H1 (cell line): ENCODE results near the gene PCDHGA7. TPM values are rescaled to one million over a fixed set of nuclear protein-coding genes. Genes with fewer than 3 reads are reported as not detected.

ENCODE experiments used
- EGR1 ChIP-seq: IDR thresholded peaks from 2 replicates; pipeline ENCODE4 v1.6.1; 2011; ENCODE audit warnings: low read depth, low read length, borderline replicate concordance
- RFX5 ChIP-seq: IDR thresholded peaks from 2 replicates; pipeline ENCODE4 v1.6.1; 2011; ENCODE audit warnings: low read depth, low read length, improper control_type of control experiment, borderline replicate concordance
- TAF1 ChIP-seq: IDR thresholded peaks from 2 replicates; pipeline ENCODE4 v1.6.1; 2011; ENCODE audit warnings: mild to moderate bottlenecking, low read depth, low read length
- polyA plus RNA-seq, 7 experiments: library from polyadenylated mRNA; depleted of rRNA in 3 of 7; stranded (reverse) in 5 of 7; unstranded in 2 of 7; fragments of >200 nt in 5 of 7; fragments of 200-250 nt in 2 of 7; gene quantifications; 1 replicate in 5 of 7; 2 replicates in 1 of 7; 4 replicates in 1 of 7; pipeline versions ENCODE4 v1.2.1 to v1.2.3, GENCODE V29; 2011 to 2013; ENCODE audit warnings: missing spikeins in 2 of 7, mixed read lengths in 2 of 7
- total RNA-seq: library from RNA; stranded (reverse); fragmentation: NEBNext Ultra II Directional; extraction: Animal tissue kit (Norgen Biotek cat#: 25700); gene quantifications from 2 replicates; pipeline ENCODE4 v1.2.1, GENCODE V29; 2021

Gene PCDHGA7
- total and polyA plus RNA-seq, 2 of the 8 experiments (the other 6 are each of a cell fraction or from before 2014, with no cell fraction given) = 0.39 to 1.1 TPM

DNA sequence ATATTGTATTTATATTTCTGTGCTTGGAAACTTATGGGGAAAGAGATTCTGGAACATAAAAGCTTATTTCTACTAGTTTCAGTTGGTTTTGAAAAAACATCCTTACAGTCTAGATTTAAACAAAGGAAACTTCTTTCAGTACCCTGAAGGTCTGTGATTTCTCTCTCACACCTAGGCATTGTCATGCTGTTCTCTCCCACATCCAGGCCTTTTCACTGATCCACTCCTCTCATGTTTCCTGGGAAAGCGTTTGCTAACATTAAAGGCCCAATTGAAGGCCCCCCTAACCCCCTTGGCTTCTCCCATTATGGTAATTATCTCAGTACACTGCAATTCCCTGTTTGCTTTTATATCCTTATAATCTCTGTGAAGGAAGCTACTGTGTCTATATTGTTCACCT, 39.8 kb upstream of the PCDHGA7 start (continued):
- TF ChIP-seq RFX5 = no peak
- TF ChIP-seq TAF1 = no peak
- no peak for TF ChIP-seq EGR1
